CD4-positive, alpha-beta T cell treated with Interferon alpha-2 for 1 hour (primary cell): ENCODE data around the gene SARNP.
"Not testable (repeated sequence)": the region's sequence is repeated elsewhere in the genome, so short reads cannot be mapped to it uniquely, and the experiment has no call there.

Experiments
- DNase-seq, 2 donors: peaks; one replicate each; pipeline ENCODE4 v3.0.0-alpha.2; 2020 to 2022

SARNP gene

DNA sequence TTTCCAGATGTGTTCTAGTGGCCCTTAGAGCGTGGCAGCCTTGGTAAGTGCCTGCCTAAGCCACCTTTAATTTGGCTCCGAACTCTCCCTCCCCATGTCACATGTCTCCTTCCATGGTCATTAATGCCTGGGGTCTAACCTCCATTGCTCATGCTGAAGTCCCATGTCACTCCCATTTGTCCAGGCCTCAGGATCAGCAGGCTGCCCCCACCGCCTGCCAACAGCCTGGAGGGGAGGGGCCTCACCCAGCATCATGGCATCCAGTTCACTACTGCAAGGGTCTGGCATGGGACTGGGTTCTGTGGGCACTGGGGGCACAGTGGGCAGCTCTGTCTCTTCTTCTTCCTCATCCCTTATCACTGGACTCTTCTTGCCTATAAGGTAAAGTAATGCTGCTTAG lies 20.8 kb upstream of the SARNP start:
- DNase-seq, result no peak

GRCh38 chr12:55834400-55834799 lies 16.9 kb upstream of the SARNP start:
- not testable (repeated sequence) for DNase-seq

DNA sequence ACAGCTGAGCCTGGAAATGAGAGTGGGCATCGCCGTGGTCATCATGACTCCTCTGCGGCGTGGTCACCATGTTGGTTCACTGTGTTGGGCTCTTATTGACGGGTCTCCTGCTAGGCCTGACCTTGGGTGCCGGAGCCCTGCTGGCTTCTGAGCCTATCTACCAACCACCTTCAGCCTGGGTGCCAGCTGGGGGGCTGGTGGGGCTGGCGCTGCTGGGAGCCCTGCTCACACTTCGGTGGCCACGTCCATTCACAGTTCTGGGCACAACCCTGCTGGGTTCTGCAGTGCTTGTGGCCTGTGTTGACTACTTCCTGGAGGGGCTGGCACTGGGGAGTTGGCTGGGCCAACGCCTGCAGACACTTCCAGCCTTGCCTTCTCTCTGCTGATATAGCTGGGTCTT lies 15.5 kb upstream of the SARNP start:
- no peak for DNase-seq

DNA sequence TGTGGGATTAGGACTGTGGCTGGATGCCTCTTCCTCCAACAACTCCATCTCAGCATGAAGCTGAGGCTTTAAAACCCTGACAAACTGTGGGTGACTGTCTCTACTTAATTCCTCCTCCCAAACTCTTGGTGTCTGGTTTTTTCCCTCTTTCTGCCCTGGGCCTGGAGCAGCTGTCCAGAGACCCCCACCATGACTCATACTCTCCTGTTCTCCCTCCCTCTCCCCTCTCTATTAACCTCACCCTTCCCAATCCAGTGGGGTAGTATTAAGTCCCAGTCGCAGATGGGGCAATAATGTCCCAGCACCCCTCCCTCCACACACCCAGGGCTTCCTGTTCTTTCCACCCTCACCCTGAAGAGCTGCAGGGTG lies 13.9 kb upstream of the SARNP start:
- DNase-seq, result no peak

DNA sequence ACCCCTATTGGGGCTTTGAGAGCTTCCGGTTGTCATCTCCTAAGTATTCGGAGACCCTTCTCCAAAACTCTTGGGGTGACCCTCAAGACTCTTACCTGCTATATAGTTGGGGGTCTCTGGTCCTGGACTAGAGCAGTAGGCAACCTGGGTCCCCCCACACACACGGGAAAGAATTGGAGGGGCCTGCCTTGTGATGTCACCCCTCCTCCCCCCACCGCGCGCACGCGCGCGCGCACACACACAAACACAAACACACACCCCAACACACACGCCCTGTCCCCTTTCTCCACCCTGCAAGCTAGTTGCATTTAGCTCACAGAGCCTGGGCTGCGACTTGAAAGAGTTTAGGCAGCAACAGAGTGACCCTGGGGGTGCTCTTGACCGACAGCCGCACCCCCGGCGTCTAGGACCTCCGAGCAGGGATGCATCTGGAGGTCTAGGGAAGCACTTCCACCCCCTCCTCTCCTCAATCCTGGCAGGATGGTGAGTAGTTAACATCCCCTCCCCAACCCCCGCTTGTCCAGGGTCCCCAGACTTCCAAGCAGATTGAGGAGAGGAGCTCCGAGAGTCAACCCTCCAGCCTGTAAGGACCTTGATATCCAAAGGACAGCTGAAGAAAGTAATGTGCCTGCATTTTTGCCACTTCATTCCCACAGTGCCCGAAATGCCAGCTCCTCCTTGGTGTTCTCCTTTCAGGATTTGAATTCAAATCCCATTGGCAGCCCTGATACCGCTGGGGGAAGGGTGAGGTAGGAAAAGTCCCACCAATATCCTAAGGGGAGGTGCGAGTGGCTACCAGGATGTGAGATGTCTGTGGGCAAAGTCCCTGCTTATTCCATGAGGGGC lies 13.3 kb upstream of the SARNP start:
- peak; percentile 59 to 63 for DNase-seq

DNA sequence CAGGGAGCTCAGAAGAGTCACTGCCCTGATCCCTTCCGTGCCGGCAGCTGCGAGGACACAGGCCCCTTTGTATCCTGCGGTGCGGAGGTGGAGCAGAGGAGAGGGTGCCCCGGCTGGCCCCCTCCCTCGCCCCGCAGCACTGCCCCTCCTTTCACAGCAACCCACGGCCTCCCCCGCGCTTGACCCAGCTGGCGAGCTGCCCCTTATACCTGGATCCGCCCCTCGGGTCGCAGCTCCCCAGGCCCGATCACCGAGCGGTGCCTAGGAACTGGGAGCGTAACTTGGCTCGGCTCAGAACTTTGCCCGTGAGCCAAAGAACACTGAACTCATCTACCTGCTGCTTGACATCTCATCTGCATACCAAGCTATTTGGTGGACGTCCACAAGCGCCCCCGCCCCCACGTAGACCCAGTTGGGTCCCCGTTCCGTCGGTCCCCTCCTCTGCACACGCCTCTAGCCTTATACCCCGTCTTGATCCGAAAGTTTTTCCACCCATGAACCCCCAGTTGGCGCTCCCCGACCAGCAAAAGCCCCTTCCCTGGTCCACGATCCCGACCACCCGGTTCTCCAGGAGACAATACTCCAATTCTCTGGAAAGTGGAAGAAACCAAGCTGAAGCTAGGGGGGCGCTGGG lies 12.6 kb upstream of the SARNP start:
- DNase-seq, result peak; percentile 15 to 36

DNA sequence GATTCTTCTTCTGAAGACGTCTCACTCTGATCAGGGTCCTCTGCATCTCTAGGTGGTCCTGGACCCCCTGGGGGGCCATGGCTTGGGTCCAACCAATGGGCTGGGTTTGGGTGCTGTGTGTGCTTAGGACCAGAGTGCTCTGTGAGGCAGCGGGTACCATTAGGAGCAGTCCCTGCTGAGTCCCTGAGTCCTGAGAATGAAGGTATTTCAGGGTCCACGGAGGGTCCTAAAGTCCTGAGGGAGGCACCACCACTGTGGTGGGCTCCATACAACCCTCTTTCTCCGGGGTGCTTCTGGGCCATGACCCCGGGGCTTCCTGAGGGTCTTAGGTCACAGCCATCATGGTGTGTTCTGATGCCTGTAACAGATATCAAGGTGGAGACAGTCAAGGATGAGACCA lies 10.8 kb upstream of the SARNP start:
- DNase-seq, result no peak

- DNase-seq, result no peak
Measured at GRCh38 chr12:55827806-55828205, 10.3 kb upstream of the SARNP start.

- DNase-seq, result no peak
Measured at GRCh38 chr12:55824726-55825125, 7.2 kb upstream of the SARNP start.

DNA sequence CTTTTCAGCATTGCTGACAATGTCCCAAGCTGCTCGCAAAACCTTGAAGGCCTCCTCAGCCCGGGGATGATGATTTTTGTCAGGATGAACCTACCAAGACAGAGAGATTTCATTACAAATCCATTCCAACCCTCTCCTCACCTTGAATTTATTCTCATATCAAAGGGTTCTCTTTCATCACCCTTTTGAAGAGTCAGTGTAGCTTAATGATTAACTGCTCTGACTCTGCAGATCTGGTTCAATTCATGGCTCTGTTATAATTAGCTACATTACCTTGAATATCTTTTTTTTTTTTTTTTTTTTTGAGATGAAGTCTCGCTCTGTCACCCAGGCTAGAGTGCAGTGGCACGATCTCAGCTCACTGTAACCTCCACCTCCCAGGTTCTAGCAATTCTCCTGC lies 5.9 kb upstream of the SARNP start:
- DNase-seq, result no peak

DNA sequence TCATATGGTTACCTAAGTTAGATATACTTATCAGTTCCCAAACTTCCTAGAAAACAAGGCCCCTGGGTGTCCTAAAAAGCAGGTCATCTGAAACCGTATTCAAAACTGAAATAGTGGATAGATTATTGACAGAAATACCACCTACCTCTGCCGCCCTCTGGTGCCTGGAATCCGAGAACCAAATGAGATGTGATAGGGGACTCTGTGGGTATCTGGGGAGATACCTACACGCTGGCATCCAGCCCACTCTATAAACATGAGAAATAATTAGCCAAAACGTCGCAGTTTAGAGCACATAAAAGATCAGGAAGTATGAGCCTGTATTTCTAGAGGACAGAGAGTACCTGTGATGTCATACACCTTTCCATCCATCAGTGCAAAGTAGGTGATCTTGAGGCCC lies 4.7 kb upstream of the SARNP start:
- DNase-seq, result no peak

DNA sequence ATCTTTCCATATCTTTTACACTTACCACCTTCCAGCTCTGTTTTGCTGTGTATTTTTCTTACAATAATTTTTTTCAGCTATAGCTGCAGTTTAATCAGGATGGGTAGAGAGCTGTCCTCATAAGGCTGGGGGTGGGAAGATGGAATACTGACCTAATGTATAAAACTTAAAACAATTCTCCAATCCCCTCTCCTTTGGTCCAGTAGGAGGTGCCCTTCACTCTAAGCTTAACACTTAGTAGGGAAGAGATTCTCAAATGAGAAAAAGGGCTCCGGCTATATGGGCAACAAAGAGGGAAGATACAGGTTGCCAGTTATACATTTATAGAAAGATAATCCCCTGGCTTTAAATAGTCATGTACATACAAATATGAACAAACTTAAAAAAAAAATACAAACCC lies 3.2 kb upstream of the SARNP start:
- no peak for DNase-seq

GRCh38 chr12:55818886-55819285 lies 1.4 kb upstream of the SARNP start:
- DNase-seq, result no peak

- DNase-seq, result no peak
Measured at GRCh38 chr12:55818140-55818728, 710 bp upstream of the SARNP start.

- no peak for DNase-seq
Measured at GRCh38 chr12:55816881-55817344, 611 bp downstream of the SARNP start.

DNA sequence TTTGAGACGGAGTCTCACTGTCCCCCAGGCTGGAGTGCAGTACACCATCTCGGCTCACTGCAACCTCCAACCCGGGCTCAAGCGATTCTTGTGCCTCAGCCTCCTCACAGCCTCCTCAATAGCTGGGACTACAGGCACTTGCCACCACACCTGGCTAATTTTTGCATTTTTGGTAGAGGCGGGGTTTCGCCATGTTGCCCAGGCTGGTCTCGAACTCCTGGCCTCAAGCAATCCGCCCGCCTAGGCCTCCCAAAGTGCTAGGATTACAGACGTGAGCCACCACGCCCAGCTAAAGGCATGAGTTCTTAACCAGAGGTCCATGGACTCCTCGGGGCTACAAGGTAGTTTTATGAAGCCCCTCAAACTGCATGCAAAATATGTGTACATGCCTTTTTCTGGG lies 2.1 kb downstream of the SARNP start:
- DNase-seq, result no peak

GRCh38 chr12:55814257-55814656 lies 3.3 kb downstream of the SARNP start:
- no peak for DNase-seq

GRCh38 chr12:55812088-55812487 lies 5.4 kb downstream of the SARNP start:
- no peak for DNase-seq

GRCh38 chr12:55809274-55809673 lies 8.2 kb downstream of the SARNP start:
- no peak for DNase-seq

- no peak for DNase-seq
Measured at GRCh38 chr12:55806982-55807381, 10.5 kb downstream of the SARNP start.

- no peak for DNase-seq
Measured at GRCh38 chr12:55797550-55797949, 20.0 kb downstream of the SARNP start.

DNA sequence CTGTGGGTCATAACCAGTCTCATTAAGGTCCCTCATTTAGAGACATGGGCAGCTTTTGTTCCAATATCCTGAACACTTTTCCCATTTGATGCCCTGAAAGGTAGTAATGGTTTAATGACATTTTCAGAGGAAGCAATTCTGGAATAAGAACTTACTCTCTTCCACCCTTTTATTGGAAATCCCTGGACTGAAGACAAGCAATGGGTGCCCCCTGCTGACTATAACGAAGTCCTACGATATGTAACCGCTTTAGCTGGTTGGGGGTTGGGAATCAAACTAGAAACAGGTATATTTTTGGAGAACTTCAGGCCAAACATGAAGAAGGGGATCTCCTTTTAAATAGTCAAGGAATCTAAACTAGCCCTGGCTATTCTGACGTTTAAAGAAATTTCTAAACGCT lies 20.5 kb downstream of the SARNP start:
- peak in 1 of 2 donors; percentile 38 for DNase-seq

DNA sequence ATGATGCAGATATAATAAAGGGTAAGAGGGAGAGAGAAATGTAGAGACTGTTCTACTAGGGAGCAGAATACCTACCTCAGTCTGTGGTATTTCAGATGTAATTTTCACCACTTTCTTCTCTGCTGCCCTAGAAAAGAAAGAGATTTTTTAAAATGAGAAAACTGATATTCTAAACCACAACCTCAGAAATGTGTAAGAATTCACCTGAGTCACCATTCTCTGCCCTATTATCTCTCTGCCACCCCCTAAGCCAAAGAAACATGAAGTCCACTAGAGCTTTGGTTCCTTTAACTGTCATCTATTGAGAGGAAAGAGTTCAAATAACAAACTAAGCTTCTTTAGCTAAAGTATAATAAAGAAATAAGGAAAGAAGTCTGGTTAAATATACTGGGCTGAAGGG lies 21.6 kb downstream of the SARNP start:
- no peak for DNase-seq

GRCh38 chr12:55789893-55790292 lies 27.6 kb downstream of the SARNP start:
- no peak for DNase-seq
